HG03095 (cell line): ENCODE data around the gene ANP32B.
"Not testable (repeated sequence)": the region's sequence is repeated elsewhere in the genome, so short reads cannot be mapped to it uniquely, and the experiment has no call there.

Experiments
- ATAC-seq: cut with Tn5 transposase; IDR thresholded peaks from one replicate; pipeline ENCODE4 v1.9.1; 2021; ENCODE audit warnings: moderate library complexity; ENCODE audit not compliant: unreplicated experiment

Gene ANP32B

DNA sequence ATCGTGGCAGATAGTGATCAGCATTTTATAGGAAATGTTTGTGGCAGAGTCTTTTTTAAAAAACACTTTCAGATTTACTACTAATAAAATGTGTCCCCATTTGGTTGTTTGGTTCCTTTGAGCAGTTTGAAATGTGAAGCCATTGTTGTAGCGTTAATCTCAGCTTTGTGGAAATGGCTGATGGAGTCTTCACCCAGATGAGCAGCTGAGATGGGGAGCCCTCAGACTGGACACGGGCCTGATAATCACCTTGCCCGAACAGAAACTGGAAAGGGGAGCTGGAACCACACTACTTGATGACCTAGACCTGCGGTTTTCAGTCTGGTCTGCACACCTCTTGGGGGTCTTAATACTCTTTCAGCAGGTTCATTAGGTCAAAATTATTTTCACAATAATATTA is 20.6 kb upstream of the ANP32B start:
- no peak for ATAC-seq

DNA sequence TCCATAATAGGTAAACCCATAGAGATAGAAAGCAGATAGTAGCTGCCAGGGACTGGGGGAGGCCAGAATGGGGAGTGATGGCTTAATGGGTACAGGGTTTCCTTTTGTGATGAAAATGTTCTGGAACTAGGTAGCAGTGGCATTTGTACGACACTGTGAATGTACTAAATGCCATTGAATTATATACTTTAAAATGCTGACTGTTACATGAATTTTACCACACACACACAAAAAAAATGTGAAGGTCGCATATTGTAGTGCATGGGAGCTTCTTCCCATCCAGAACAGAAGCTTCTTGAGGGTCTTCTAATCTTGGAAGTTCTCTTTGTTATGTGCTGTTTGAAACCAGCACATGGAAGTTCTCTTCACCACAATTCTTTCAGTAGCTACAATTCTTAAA is 19.9 kb upstream of the ANP32B start:
- no peak for ATAC-seq

DNA sequence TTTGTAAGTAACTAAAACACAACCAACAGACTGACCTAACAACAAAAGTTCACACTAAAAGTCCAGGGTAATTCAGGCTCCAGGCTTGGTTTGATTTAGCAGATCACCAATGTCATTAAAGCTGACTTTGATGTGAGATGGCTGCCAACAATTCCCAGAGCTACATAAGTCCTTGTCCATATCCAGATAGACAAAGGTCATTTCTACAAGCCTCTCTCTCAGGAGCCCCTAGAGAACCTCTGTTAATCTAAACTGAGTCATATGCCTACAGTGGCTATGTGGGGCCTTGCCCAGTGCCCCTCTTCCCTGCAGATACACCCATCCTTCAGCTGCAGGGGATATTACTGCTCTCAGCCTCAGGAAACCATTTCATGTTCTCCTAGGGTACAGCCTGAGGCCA is 18.2 kb upstream of the ANP32B start:
- no peak for ATAC-seq

DNA sequence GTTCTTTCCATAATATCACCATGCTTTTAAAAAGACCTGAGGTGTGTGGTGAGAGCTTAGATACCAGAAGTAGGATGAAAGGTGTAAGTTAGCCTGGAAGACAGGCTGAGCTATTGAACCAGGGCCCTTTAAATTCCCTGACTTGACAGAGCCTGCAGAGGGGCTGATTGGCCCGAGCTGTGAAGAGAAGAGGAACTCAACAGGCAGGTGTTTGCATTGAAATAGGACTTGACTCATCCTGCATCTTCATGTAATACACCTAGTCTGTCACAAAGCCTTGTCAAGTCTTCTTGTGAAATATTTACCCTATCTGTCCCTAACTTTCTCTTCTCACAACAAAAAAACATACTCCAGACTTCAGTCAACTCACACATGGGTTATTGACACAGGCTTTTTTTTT is 16.6 kb upstream of the ANP32B start:
- no peak for ATAC-seq

DNA sequence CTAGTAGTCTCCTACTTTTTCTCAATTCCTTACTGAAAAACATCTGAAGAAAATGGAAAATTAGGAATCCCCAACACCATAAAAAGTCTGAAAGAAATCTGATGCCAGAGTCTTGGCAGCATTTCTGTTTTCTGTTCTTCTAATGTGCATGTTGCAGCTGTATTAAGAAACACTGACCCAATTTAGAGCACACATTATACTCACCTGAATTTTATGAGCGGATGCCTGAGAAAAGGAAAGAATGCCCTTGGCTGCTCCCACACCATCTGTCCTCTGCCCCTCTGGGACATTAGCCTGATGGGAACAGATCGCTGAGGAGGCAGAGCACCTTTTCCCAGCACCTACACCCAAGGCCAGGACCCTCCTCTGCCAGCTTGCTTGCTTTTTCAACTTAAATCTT is 14.1 kb upstream of the ANP32B start:
- ATAC-seq = no peak

DNA sequence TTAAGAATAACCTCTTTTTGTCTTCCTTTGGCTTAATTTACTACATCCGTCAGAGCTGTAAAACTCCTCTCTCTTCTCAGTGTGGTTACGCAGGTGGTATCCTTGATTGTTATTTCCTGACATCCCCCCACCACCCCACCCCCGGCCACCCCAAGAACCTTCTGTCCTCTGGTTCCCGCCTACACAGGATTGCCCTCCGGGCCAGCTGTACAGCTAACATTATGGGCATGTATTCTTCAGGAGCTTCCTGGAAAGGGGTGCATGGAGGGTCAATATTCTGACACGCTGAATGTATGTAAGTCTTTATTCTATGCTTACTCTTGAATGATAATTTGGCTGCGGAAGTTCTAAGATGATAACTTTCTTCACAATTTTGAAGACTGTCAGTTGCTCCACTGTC is 13.0 kb upstream of the ANP32B start:
- no peak for ATAC-seq

DNA sequence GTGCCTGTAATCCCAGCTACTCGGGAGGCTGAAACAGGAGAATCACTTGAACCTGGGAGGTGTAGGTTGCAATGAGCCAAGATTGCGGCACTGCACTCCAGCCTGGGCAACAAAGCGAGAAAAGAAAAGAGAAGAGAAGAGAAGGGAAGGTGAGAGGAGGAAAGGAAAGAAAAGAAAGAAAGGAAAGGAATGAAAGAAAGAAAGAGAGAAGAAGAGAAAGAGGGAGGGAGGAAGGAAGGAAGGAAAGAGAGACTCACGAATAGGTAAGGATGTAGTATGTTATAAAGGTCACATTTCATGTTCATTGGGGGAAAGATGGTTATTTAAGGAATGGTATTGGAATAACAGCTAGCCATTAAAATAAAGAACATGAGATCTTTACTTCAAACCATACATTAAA is 10.4 kb upstream of the ANP32B start:
- ATAC-seq = no peak

DNA sequence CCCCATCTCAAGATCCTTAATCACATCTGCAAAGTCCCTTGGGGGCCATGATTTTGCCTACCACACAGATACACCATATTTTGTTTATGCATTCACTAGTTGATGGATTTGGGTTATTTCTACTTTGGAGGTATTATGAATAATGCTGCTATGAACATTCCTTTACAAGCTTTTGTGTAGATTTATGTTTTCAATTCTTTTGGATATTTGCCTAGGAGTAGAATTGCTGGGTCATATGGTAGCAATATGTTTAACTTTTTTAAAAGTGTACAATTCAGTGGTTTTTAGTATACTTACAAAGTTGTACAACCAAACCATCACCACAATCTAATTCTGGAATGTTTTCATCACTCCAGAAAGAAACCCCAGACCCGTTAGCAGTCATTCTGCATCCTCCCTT is 7.8 kb upstream of the ANP32B start:
- ATAC-seq = no peak

DNA sequence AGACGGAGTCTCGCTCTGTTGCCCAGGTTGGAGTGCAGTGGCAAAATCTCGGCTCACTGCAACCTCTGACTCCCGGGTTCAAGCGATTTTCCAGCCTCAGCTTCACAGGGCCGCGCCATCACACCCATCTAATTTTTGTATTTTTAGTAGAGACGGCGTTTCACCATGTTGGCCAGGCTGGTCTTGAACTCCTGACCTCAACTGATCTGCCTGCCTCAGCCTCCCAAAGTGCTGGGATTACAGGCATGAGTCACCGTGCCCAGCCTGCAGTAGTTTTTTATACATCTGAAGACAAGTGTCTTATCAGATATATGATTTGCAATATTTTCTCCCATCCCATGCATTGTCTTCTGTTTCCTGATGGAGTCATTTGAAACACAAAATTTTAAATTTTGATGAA is 6.5 kb upstream of the ANP32B start:
- ATAC-seq = not testable (repeated sequence)

DNA sequence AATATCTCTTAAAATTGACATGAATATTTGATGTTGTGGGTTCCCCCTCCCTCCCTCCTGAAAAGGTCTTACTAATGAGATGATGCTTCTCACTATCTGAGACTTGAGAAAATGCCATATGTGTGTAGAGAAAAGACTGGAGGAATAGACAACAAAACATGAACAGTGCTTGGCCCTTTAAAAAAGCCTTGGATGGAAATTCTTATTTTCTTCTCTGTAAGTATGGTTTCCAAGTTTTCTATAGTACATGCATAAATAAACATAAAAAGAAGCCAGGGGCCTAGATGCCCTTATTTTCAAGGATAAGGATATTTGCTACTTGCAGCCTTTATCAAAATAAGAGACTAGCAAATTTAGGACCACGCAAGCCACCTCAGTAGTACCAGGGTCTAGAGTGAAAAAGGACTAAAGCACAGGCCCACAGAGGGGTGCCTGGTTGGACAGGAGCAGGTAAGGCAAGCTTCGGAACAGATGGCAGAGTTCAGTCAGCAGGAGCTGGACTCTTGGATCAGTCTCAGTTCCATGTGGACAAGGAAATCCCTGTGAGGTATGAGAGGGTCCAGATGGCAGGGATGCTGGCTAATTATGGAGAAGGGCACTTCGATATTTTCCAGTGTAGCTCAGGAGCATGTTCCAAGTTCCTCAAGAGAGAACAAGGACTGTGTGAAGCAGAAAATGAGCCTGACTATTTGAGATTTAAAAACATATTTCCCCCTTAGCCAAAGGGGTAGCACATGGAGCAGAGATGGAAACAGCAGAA is 4.6 kb upstream of the ANP32B start:
- ATAC-seq = no peak

DNA sequence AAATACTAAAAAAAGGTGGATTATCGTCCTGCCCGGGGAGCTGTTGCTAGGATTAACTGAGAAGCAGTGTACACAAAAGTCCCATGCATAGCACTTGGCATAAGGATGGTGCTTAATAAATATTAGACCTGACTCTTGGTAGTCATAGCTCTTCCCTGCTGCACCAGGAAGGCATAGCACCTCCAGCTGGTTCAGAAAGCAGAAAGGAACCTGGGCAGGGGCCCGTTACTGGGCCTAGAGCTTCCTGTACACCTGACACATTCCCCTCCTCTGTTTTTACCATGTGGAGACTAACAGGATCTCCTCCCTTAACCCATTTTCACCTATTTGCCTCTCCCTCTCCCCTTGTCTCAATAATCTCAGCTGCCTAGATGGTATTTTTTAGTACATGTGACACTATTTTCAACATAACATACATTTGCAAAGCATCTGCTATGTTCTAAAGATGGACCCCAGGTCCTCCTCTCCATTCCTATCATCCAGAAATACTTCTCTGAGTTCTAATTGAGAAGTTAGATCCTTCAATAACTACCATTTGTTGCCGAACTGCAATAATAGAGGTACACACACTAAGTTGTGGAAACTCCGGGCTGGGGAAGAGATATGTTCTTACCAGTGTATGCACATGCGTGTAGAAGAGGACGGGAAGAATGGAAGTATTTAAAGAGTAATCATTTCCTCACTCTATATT is 3.2 kb upstream of the ANP32B start:
- no peak for ATAC-seq

DNA sequence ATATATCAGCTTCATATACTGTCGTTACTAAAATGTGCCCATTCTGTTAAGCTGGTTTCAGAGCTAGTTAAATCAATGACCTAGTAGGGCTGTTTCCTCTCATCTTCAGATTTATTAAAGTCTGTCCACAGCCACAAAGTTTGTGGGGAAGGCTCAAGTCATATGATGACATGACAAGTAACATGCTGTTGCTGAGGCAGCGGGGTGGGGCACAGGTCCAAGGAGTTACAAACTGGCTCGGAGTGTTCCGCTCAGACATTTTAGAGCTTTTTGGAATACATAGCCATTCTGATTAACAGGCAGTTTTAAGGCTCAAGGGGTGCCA is 2.7 kb upstream of the ANP32B start:
- no peak for ATAC-seq

DNA sequence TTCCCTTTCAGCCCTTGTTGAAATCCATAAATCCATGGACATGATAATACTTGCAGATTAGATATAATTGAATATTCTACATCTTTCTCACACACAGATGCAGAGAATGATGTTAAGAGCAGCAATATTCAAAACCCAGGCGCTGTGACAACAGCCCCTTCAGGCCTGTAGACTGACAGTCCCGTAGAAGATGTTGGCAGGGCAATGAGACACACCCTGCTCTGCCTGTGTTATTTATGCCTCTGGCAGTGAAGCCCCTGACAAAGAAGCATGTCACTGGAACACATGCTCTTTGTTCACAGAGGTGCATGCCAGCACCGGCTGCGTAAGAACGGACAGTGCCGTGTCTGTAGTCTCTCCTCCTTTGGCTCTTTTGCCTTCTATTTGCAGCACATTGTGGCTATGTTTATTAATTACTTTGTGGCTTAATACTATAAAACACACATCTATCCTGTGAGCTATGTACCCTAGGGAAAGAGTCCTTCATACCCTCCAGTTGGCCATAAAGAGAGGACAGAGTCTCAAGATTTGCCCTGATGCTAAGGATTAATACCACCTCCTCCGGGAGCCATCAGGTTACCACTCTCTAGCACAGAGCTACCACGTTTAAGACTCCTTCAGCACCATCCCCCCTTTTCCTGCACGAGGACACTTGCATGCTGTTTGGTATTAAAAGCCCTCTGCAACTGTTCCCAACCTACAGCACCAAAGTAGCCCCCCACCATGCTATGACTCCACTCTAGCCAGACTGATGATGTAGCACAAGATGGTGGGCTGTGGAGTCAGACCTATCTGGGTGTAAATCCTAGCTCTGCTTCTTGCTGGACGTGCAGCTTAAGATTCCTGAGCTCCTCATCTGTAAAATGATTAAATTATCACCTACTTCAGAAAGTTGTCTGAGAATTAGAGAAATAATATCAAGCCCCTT is 2.0 kb upstream of the ANP32B start:
- ATAC-seq = no peak

DNA sequence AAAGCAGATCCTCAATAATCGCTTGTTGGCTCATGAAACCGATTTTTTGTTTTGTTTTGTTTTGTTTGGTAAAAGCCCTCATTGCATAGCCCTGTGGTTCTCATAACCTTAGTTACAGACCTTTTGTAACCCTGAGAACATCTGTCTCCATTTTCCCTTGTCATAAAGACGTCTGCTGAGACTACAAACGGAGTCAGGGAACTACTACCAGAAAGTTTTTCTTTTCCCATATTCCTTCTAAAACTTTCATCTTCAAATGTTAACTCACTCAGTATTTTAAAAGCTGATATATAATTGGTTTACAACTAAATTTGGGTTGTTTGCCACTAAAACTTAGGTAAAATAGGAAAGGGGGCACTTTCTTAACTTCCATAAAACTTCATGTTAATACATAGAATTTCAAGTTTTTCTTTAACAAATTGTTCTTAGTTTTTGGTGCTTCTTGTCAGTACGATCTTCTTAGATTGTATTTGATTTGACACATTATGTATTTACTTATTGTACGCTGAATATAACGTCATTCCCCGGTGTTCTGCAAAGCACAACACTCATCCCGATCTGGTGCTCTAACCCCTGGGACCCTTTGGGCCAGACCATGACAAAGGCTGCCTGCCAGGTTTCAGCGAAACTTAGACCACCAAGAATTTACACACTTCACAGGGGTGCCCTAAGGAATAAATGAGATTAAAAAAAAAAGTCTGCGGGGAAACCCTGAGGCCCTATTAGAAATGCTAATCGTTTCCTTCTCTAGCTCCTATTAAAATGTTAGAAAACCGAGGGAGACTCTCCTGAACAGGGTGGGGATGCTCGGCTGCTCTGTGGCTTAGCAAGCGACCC is 1.1 kb upstream of the ANP32B start:
- no peak for ATAC-seq

DNA sequence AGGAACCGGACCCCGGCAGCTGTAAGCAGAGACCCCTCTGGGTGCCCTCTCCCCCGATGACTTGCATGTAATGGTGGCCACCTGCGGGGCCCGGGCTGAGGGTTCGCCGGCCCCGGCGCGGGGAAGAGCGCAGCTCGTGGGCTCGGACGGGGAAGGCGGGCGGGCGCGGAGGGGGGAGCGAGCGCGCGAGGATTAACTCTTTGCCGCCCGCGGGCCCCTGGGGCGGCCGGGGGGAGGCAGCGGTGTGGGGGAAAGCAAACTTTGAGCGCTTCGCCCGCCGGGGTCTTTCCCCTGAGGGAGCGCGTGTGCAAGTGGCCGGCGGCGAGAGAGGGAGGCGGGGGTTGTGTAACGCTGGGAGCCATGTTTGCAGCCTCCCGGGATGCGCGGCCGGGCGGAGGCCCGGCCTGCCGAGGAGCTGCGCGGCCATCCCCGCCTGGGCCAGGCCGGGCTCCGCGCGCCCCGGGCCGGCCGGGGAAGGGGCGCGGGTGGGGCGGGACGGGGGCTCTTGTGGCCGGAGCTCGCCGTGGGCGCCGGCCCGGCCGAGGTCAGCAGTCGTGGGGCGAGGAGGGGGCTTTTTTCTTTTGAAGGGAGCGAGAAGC is 547 bp downstream of the ANP32B start:
- peak; percentile 3 for ATAC-seq

DNA sequence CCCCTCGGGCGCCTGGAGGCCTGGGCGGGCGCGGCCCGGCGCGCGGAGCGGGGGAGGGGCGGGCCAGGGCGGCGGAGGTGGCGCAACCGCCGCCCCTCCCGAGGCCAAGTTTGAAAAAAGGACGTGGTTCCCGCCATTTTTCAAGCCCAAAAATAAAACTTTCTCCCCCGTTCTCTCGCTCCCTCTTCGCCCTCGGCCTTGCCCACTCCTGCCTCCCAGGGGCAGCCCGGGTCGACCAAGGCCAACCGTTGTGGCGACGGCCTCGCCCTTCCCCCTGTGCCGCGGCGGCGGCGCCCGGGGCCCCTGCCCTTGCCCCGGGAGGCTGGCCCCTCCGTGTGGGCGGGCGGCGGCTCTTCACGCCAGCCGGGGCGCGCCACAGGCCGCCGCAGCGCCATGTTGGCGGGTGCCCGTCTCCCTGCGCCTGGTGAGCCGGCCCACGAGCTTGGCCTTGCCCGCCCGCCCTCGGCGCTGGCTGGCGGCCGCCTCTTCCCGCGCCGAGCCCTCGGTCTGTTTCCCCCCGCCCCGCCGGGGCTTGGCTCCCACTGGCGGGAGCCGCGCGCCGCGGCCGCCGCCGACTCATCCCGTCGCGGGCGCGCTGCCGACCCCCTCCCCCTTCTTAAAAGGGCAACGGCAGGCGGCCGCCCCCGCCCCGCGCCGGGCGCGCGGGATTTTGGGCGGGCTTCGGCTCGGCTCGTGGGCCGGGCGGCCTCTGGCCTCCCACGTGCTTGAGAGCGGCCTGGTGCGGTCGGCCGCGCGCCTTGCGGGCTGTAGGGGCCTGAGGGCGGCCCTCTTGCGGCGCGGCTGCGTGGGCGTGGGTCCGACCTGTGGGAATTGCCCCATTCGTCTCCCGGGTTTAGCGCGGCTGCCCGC is 1.3 kb downstream of the ANP32B start:
- peak; percentile 19 for ATAC-seq

DNA sequence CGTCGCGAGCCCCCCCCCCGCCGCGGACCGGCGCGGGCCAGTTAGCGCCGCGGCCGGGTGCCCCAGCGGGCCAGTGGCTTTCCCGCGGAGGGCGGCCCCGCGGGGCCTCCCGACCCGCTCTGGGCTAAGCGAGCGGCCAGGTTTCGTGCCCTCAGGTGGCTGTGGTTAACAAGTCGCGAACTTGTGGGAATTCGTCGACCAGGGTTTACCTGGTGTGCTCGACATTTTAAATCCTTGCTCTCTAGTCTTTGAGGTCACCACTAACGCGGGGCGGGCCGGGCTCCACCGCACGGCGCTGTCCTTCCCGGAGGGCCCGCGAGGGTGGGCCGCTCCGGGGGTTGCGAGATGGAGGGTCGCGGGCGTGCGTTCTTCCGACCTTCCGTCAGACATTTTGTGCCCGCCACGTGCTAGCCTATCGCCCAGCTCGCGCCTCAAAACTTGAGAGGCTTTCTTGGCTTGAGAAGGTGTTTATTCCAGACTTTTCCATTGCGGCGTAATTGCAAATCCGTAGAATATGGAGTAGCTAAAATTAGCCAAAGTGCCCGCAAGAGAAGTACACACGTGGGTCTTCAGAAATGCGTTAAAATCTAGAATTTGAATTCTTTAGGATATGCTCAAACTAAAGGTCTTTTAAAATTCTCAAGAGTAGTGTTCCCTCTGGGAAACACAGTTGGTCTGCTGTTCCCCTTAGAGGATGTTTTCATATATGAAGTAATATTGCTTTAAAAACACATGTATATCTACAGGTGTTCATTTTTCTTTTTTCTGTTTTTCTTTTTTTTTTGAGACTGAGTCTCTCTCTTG is 2.1 kb downstream of the ANP32B start:
- peak; percentile 6 for ATAC-seq

DNA sequence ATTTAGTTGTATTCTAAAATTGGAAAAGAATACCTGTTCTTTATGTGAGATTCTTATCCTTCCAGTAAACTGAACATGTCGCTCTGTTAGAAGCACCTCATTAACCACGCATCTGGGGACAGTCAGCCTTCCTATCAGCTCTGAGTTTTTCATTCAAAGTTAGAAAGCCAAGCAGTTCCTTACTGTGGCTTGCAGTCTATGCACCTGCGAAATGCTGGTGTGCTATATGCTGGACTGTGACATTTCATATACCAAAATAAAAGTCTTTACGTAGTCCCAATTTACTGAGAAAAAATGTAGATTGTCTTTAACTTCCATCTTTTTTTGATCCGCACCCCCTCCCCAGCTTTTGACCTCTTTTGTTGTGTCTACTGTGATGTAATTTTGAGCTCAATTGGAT is 4.3 kb downstream of the ANP32B start:
- no peak for ATAC-seq

DNA sequence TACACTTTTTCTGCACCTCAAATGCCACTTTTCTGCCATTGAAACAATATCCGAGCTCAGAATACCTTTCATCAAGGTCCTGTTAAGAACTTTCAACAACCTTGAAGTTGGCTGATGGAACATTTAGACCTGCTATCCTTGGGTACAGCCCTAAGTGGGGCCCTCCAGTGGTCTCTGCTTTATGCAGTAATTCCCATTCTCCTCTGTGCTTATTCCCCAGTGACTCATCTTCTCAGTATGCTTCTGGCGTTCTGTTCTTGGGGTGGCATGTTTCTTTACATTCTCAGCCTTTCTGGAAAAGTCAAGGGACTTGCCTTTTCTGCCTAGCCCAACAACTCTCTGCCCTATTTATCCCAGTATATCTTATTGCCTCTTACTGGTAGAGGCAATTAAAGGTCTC is 7.1 kb downstream of the ANP32B start:
- no peak for ATAC-seq
